Activated naive CD8-positive, alpha-beta T cell (primary cell): ENCODE data around the gene MPP7.

Experiments used
- H3K27ac Mint-ChIP-seq: one replicate; pipeline ENCODE4 v1.8.0; 2021; ENCODE audit warnings: mixed read lengths
- H3K27me3 Mint-ChIP-seq: one replicate; pipeline ENCODE4 v1.8.0; 2021; ENCODE audit warnings: mixed read lengths
- H3K36me3 Mint-ChIP-seq: one replicate; pipeline ENCODE4 v1.8.0; 2021; ENCODE audit warnings: mixed read lengths
- H3K4me1 Mint-ChIP-seq: one replicate; pipeline ENCODE4 v1.8.0; 2021; ENCODE audit warnings: low read depth, mixed read lengths
- H3K4me3 Mint-ChIP-seq: one replicate; pipeline ENCODE4 v1.8.0; 2021; ENCODE audit warnings: mild to moderate bottlenecking, mixed read lengths
- H3K9me3 Mint-ChIP-seq: one replicate; pipeline ENCODE4 v1.8.0; 2021; ENCODE audit warnings: low read depth, mixed read lengths

MPP7 gene

GRCh38 chr10:28266449-28267224, 36.2 kb downstream of the MPP7 start:
- Mint-ChIP-seq H3K4me3 (no peak overlapping the region), H3K27me3 (no peaks in the 10 kb centered on the region), H3K36me3 (peaks cover 21% of the 10 kb centered on the region), H3K4me1 (peaks cover 23% of the 10 kb centered on the region), H3K9me3 (no peaks in the 10 kb centered on the region), H3K27ac (no peak overlapping the region)

GRCh38 chr10:28263136-28263857, 39.6 kb downstream of the MPP7 start:
- H3K4me3 Mint-ChIP-seq: no peak overlapping the region
- peaks cover 13% of the 10 kb centered on the region for H3K36me3 Mint-ChIP-seq
- no peaks in the 10 kb centered on the region for H3K27me3 Mint-ChIP-seq
- no peak overlapping the region for H3K27ac Mint-ChIP-seq
- H3K4me1 Mint-ChIP-seq: peaks cover 26% of the 10 kb centered on the region
- H3K9me3 Mint-ChIP-seq: no peaks in the 10 kb centered on the region

GRCh38 chr10:28256776-28257175, 46.1 kb downstream of the MPP7 start:
- peaks cover 31% of the 10 kb centered on the region for H3K4me1 Mint-ChIP-seq
- no peaks in the 10 kb centered on the region for H3K9me3 Mint-ChIP-seq
- peaks cover 2% of the 10 kb centered on the region for H3K36me3 Mint-ChIP-seq
- H3K4me3 Mint-ChIP-seq: no peak overlapping the region
- no peak overlapping the region for H3K27ac Mint-ChIP-seq
- H3K27me3 Mint-ChIP-seq: no peaks in the 10 kb centered on the region

- H3K36me3 Mint-ChIP-seq: peaks cover 2% of the 10 kb centered on the region
- H3K4me3 Mint-ChIP-seq: no peak overlapping the region
- H3K27me3 Mint-ChIP-seq: no peaks in the 10 kb centered on the region
- H3K27ac Mint-ChIP-seq: peak overlapping the region; percentile 29
- H3K9me3 Mint-ChIP-seq: no peaks in the 10 kb centered on the region
- peaks cover 23% of the 10 kb centered on the region for H3K4me1 Mint-ChIP-seq
Observed at GRCh38 chr10:28254290-28254985, 48.4 kb downstream of the MPP7 start.

DNA sequence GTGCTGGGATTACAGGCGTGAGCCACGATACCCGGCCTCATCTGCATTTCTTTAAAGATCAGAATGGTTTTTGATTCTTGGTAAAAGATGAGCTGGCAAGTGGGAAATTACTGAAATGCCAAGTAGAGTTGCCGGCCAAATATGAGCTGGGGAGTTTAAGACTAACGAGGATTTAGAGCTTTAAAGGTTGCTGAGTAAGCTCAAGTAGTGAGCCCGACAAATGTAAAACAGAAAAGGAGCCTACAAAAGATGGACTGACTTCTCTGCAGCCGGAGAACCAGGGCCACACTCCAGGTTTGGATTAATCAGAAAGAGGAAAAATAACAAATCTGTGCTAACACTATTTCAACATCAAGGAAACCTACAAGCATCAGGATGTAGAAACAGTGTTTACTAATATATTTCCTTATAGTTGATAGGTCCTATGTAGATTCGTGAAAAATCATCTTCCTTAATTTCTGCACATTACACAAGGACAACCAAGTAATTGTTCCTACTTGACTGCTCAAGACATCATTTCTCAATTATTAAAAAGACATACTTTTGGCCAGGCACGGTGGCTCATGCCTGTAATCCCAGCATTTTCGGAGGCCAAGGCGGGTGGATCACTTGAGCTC, 49.6 kb downstream of the MPP7 start:
- no peaks in the 10 kb centered on the region for H3K9me3 Mint-ChIP-seq
- H3K27ac Mint-ChIP-seq: peak overlapping the region; percentile 1
- peaks cover 2% of the 10 kb centered on the region for H3K36me3 Mint-ChIP-seq
- peaks cover 28% of the 10 kb centered on the region for H3K4me1 Mint-ChIP-seq
- no peaks in the 10 kb centered on the region for H3K27me3 Mint-ChIP-seq
- H3K4me3 Mint-ChIP-seq: no peak overlapping the region
